Large intestine (tissue), 3 donors: ENCODE data around the gene CSF2RB. TPM values are rescaled to one million over a fixed set of nuclear protein-coding genes. Genes with fewer than 3 reads are reported as not detected.

Source experiments
- DNase-seq, 2 donors: peaks; one replicate each; pipeline versions ENCODE4 v3.0.0 to v3.0.0-alpha.2; 2013
- H3K27ac ChIP-seq: one replicate; pipeline ENCODE4 v1.5.1; 2013; ENCODE audit warnings: low read length
- H3K27me3 ChIP-seq: 2 replicates; pipeline ENCODE4 v1.6.1; 2013; ENCODE audit warnings: low read length; ENCODE audit not compliant: control insufficient read depth, insufficient read depth
- H3K36me3 ChIP-seq: 2 replicates; pipeline ENCODE4 v1.6.1; 2013; ENCODE audit warnings: low read length; ENCODE audit not compliant: control insufficient read depth, insufficient read depth
- H3K4me1 ChIP-seq: one replicate; pipeline ENCODE4 v1.6.1; 2013; ENCODE audit warnings: low read length; ENCODE audit not compliant: control insufficient read depth, insufficient read depth
- H3K4me3 ChIP-seq: one replicate; pipeline ENCODE4 v1.5.1; 2013; ENCODE audit warnings: low read length
- H3K9me3 ChIP-seq: one replicate; pipeline ENCODE4 v1.6.1; 2013; ENCODE audit warnings: mild to moderate bottlenecking, low read depth, low read length, moderate library complexity; ENCODE audit not compliant: control insufficient read depth
- WGBS: methylation state at CpG from one replicate; pipeline ENCODE4 v1.1.5; 2013; ENCODE audit warnings: low lambda C conversion rate; ENCODE audit not compliant: insufficient coverage; 5-methylcytosine and 5-hydroxymethylcytosine counted together
- polyA plus RNA-seq: library from polyadenylated mRNA; unstranded; fragments of 120-200 nt; gene quantifications from one replicate; pipeline ENCODE4 v1.2.1, GENCODE V29; 2013

CSF2RB gene
- polyA plus RNA-seq, 1 donor = 2.2 TPM

- Histone ChIP-seq H3K4me1 (no peaks in the 10 kb centered on the region), H3K27ac (no peak overlapping the region), H3K4me3 (no peak overlapping the region), H3K9me3 (no peaks in the 10 kb centered on the region), H3K27me3 (peaks cover 3% of the 10 kb centered on the region), H3K36me3 (no peaks in the 10 kb centered on the region)
- no CpG with 5 or more reads among the region's 8 CpGs for WGBS
- DNase-seq = no peak
Measured at GRCh38 chr22:36902143-36902926, 11.1 kb upstream of the CSF2RB start.

GRCh38 chr22:36904260-36904880, 9.1 kb upstream of the CSF2RB start:
- Histone ChIP-seq H3K4me3 (no peak overlapping the region), H3K27me3 (no peaks in the 10 kb centered on the region), H3K9me3 (no peaks in the 10 kb centered on the region), H3K36me3 (no peaks in the 10 kb centered on the region), H3K4me1 (no peaks in the 10 kb centered on the region), H3K27ac (no peak overlapping the region)
- no peak for DNase-seq
- 100% methylated on average over 1 of the region's 6 CpGs for WGBS

DNA sequence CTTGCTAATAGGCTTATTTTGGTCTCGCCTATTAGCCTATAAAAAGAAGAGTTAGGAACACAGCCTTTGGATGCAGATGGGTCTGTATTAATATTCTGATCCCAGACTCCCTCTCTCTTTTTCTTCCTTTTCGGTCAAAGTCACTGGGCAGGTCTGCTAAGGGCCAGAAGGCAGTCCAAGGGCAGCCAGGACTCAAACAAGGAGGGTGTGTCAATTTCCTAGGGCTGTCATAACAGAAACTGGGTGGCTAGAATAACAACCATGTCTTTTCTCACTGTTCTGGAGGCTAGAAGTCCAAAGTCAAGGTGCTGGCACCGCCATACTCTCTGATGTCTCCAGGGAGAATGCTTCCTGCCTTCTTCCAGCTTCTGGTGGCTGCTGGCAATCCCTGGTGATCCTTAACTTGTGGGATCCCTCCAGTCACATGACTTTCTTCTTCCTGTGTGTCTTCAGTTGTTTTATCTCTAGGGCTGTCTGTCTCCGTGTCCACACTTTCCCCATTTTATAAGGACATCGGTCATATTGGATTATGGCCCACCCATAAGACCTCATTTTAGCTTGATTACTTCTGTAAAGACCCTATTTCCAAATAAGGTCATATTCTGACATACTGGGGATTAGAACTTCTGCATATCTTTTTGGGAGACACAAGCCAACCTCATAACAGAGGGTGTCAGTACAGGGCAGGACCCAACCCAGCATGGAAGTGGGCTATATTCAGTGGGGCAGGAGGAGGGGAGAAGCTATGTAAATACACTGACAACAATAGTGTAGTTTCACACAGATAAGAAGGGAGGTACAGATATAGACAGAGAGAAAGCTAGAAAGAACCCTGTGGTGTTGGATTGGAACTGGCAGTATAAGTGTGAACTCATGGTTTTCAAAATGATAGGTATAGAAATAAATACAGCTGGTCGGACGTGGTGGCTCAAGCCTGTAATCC, 5.9 kb upstream of the CSF2RB start:
- DNase-seq = peak in 1 of 2 donors; percentile 13
- H3K27me3 ChIP-seq = no peaks in the 10 kb centered on the region
- 83% methylated on average over 1 of the region's 7 CpGs for WGBS
- no peaks in the 10 kb centered on the region for H3K4me1 ChIP-seq
- no peak overlapping the region for H3K4me3 ChIP-seq
- H3K36me3 ChIP-seq = no peaks in the 10 kb centered on the region
- no peaks in the 10 kb centered on the region for H3K9me3 ChIP-seq
- no peak overlapping the region for H3K27ac ChIP-seq

DNA sequence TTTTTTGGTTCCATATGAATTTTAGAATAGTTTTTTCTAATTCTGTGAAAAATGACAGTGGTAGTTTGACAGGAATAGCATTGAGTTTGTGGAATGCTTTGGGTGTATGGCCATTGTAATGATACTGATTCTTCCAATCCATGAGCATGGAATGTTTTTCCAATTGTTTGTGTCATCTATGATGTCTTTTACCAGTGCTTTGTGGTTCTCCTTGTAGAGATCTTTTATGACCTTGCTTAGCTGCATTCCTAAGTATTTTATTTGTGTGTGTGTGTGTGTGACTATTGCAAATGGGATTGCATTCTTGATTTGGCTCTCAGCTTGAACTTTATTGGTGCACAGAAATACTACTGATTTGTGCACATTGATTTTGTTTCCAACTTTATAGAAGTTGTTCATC, 3.0 kb upstream of the CSF2RB start:
- Histone ChIP-seq H3K9me3 (no peaks in the 10 kb centered on the region), H3K27me3 (no peaks in the 10 kb centered on the region), H3K4me3 (no peak overlapping the region), H3K27ac (no peak overlapping the region), H3K4me1 (no peaks in the 10 kb centered on the region), H3K36me3 (no peaks in the 10 kb centered on the region)
- no peak for DNase-seq

DNA sequence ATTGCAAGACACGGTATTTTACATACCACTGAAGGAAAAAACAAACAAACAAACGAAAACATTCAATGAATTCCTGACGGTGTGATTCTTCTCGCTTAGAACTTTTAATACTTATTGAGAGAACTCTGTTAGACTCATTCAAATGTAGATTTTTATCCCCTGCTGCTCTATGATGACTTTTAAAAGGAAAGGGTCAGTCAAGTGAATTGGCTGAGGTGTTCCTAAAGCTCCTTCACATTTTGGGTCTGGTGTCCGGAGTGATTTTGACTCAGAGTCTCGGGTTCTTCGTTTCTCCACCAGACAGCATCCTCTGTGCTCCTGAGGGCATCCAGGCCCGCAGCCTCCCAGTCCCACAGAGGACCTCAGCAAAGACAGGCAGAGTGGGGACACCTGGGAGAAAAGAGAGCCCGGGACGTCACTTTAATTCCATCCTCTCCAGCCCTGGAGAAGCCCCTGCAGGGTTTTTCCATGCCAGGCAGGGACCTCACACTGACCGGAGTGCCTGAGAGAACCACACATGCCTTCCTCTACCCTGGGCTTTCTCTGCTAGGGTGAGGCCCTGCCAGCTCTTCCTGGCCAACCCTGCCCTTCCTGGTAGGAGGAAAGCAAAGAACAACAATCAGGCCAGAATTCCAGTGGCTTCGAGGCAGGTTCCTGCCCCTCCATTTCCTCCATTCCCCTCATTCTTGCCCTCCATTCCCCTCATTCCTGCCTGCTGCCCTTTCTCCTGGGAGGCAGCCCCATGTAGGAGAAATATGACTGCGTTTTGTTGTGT, 1.4 kb upstream of the CSF2RB start:
- H3K4me3 ChIP-seq = no peak overlapping the region
- H3K9me3 ChIP-seq = no peaks in the 10 kb centered on the region
- H3K36me3 ChIP-seq = no peaks in the 10 kb centered on the region
- no peaks in the 10 kb centered on the region for H3K27me3 ChIP-seq
- no peaks in the 10 kb centered on the region for H3K4me1 ChIP-seq
- DNase-seq = no peak
- H3K27ac ChIP-seq = no peak overlapping the region
- 47% methylated on average over 2 of the region's 13 CpGs for WGBS

GRCh38 chr22:36912694-36913426, 568 bp upstream of the CSF2RB start:
- H3K4me3 ChIP-seq = no peak overlapping the region
- no peaks in the 10 kb centered on the region for H3K27me3 ChIP-seq
- DNase-seq = no peak
- H3K9me3 ChIP-seq = no peaks in the 10 kb centered on the region
- 92% methylated on average over 2 of the region's 8 CpGs for WGBS
- H3K27ac ChIP-seq = no peak overlapping the region
- H3K4me1 ChIP-seq = no peaks in the 10 kb centered on the region
- no peaks in the 10 kb centered on the region for H3K36me3 ChIP-seq

GRCh38 chr22:36914390-36914752, 943 bp downstream of the CSF2RB start:
- no peaks in the 10 kb centered on the region for H3K36me3 ChIP-seq
- WGBS = no CpG with 5 or more reads among the region's 1 CpG
- no peak overlapping the region for H3K27ac ChIP-seq
- no peaks in the 10 kb centered on the region for H3K27me3 ChIP-seq
- H3K9me3 ChIP-seq = no peaks in the 10 kb centered on the region
- no peak overlapping the region for H3K4me3 ChIP-seq
- H3K4me1 ChIP-seq = no peaks in the 10 kb centered on the region
- no peak for DNase-seq

- Histone ChIP-seq H3K4me3 (no peak overlapping the region), H3K9me3 (no peaks in the 10 kb centered on the region), H3K36me3 (no peaks in the 10 kb centered on the region), H3K27ac (no peak overlapping the region), H3K27me3 (no peaks in the 10 kb centered on the region), H3K4me1 (no peaks in the 10 kb centered on the region)
- no peak for DNase-seq
Measured at GRCh38 chr22:36916034-36916433, 2.6 kb downstream of the CSF2RB start.

DNA sequence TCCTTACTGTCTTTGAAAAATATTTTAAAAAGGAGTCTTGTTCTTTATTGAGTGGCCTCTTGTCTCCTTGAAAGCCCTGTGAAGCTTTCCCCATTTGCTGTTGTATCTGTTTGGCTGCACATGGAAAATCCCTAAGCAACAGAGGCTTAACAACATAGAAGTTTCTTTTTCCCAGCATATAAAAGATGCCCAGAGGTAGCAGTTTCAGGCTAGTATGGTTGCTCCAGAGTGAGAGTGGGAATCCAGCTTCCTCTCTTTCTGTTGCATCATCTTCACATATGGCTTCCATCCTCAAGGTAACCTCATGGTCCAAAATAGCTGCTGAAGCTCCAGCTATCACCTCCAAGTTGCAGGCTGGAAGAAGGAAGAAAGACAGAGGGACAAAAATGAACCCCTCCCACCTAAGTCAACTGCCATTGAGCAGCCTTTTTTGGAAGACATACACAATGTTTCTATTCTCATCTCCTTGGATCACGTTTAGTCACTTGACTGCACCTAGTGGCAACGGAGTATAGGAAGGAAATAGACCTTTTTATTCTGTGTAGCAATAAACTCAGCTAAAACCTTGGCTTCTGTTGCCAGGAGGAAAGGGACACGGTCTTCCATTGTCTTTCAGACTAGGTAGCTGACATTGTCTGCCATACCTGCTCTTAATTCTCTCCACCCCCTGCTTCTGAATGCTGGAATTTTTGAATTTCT, 5.3 kb downstream of the CSF2RB start:
- Histone ChIP-seq H3K4me1 (no peaks in the 10 kb centered on the region), H3K36me3 (no peaks in the 10 kb centered on the region), H3K9me3 (no peaks in the 10 kb centered on the region), H3K4me3 (no peak overlapping the region), H3K27ac (no peak overlapping the region), H3K27me3 (no peaks in the 10 kb centered on the region)
- DNase-seq = no peak
- WGBS = no CpG with 5 or more reads among the region's 3 CpGs
